GM19324 (cell line): ENCODE results near the gene RGL1.
"Not testable (repeated sequence)": the region's sequence is repeated elsewhere in the genome, so short reads cannot be mapped to it uniquely, and the experiment has no call there.

Experiments used
- ATAC-seq: cut with Tn5 transposase; IDR thresholded peaks from one replicate; pipeline ENCODE4 v1.9.1; 2021; ENCODE audit warnings: mild to moderate bottlenecking, moderate library complexity; ENCODE audit not compliant: unreplicated experiment, low FRiP score

RGL1 gene

DNA sequence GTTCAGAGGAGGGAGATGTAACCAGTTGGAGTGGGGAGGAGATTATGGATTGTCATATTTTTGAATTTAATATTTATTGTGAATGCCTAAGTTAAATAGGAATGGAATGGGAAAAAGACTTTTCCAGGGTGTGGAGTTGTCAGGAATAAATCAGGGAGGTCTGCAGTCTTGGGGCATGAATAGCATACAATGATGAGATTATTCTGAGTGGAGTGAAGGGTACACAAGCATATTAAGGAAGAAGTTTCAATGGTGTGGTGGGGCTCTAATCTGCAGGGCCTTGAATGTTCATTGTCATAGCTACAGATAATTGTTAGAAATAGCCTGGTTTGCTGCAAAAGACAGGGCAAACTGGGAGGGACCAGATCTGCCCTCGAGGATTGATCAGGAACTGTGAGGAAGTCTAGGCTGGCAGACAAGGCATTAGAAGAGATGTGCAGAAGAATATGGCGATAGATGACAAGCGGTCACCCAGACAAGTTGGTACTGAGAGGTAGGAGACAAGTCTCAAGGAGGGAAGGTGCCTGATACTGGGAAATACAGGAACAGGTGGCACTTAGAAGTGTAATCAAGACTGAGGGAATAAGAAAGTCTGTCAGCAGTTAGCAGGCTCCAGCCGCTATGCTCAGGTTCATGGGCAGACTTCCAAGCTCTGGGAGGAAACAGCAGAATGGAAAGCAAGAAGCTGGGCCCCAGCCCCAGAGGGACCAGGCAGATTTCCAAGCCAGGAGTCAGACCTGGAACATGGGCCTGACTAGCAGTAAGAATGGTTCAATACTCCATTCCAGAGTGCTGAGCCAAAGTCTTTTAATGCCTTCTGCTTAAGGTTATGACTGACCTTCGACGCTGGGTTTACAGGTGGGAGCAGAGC, 20.9 kb upstream of the RGL1 start:
- ATAC-seq = no peak

DNA sequence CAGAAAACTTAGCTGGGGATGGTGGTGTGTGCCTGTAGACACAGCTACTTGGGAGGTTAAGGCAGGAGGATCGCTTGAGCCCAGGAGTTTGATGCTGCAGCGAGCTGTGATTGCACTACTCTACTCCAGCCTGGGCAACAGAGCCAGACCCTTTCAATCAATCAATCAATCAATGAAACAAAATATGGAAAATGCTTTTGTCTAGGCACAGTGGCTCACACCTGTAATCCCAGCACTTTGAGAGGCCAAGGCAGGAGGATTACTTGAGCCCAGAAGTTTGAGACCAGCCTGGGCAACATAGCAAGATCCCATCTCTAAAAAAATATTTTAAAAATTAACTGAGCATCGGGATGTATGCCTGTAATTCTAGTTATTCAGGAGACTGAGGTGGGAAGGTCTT, 19.0 kb upstream of the RGL1 start:
- ATAC-seq = not testable (repeated sequence)

DNA sequence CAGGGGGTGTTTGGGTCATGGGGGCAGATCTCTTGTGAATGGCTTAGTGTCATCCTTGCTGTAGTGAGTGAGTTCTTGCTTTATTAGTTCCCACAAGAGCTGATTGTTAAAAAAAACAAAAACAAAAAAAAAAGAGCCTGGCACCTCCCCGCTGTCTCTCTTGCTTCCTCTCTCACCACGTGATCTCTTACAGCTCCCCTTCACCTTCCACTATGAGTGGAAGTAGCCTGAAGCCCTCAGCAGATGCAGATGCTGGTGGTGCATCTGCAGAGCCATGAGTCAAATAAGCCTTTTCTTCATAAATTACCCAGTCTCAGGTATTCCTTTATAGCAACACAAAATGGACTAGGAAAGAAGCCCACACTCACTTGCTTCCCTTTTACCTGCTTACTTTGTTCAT, 17.2 kb upstream of the RGL1 start:
- ATAC-seq = no peak

DNA sequence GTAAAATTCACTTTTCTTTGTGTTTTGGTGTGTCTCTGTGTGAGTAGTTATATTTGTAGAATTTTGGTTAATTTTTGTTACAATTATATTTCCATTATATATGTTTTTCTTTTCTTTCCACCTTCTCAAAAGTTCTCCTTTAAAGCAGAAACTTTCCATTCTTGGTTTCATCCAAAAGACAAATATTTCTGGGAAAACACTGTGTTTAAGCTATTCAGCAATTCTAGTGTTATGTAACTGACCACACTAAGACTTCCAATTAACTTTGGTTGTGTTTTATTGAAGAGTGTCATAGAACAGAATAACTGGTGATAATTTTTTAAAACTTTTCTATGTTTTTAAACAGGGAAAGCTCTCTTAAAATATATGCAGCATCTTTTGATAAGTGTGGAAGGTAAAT, 13.6 kb upstream of the RGL1 start:
- no peak for ATAC-seq

DNA sequence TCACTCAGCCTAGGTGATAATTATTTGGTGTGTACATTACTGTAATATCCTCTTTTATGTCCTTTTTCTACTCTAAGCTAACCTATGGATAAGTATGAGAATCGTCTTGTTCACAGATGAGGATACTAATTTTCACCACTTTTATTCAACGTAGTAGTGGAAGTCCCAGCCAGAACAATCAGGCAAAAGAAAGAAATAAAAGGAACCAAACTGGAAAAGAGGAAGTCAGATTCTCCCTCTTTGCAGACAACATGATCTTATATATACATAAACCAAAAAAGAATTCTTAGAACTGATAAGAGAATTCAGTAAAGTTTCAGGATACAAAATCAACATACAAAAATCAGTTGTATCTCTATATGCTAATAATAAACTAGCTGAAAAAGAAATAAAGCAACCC, 12.6 kb upstream of the RGL1 start:
- ATAC-seq = no peak

DNA sequence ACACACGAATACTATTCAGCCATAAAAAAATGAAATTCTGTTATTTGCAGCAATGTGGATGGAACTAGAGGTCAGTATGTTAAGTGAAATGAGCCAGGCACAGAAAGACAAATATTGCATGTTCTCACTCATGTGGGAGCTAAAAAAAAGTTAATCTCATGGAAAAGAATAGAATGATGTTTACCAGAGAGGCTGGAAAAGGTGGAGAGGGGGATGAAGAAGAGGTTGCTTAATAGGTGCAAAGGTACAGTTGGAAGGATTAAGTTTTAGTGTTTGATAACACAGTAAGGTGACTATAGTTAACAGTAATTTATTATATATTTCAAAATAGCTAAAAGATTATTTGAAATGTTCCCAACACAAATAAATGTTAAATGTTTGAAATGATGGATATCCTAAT, 10.8 kb upstream of the RGL1 start:
- no peak for ATAC-seq

DNA sequence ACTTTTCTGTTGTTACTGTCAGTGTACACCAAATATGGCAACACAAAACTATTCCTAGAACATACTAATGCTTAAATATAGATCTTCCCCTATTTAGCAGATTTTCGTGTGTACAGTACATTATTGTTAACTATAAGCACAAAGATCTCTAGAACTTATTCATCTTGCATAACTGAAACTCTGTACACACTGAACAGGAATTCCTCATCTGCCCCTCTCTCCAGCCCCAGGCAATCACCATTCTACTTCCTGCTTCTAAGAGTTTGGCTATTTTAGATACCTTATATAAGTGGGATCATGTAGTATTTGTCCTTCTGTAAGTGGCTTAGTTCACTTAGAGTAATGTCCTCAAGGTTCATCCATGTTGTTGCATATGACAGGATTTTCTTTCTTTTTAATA, 4.5 kb upstream of the RGL1 start:
- ATAC-seq = no peak

DNA sequence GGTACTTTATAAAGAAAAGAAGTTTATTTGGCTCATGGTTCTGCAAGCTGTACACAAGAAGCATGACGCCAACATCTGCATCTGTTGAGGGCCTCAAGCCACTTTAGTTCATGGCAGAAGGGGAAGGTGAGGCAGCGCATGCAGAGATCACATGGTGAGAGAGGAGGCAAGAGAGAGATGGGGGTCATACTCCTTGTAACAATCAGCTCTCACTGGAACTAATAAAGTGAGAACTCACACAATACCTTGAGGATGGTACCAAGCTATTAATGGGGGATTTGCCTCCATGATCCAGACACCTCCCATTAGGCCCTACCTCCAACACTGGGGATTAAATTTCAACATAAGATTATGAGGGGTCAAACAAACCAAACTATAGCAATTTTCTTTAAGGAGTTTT, 3.3 kb upstream of the RGL1 start:
- no peak for ATAC-seq

DNA sequence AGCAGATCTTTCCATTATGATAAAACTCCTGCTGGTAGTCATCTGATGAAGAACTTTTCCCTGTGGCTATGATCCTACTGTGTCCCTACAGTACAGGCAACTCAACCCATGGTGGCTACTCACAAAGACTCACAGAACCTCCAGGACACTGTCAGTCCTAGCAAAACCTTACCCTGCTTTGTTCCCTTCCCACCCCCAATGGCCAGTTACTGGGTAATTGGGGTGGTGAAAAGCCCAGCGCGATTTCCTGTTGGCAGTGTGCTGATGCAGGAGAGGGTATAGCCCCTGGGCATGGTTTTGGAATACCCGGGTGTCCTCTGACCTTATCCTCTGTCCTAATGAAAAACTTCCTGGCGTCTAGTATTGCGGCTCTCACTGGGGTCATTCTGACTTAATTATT, 533 bp upstream of the RGL1 start:
- no peak for ATAC-seq

DNA sequence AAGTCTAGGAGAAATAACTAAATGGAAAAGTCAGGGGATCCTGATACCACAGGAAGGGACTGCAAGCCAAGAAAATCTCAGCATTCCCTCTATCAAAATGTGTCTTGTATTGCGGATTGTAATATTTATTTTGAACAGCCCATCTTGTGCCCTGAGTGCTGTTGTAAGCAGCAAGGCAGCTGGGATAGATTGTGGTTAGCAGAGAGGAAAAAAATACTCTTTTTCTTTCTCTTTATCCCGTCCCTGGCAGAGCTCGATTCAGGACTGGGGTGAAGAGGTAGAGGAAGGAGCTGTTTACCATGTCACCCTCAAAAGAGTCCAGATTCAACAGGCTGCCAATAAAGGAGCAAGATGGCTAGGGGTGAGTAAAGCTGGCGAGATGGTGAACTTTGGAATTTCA, 1.2 kb downstream of the RGL1 start:
- ATAC-seq = no peak

DNA sequence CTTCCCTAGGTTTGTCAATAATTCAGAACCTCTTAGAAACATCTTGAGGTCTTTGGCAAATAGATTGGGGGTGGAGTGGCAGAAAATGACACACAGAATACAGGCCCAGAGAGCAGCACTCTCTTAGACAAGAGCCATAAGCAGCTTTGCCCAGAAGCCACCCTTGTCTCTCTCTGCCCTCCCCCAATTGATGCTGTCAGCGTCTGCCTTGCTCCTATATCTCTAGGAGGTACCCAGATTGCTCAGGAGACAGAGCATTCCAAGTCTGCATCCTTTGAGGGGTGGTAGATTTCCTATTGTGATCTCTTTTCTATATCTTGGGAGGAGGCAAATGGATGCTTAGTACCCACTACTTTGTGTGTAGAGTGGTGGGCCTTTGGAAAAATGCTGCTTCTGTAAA, 1.8 kb downstream of the RGL1 start:
- ATAC-seq = no peak

DNA sequence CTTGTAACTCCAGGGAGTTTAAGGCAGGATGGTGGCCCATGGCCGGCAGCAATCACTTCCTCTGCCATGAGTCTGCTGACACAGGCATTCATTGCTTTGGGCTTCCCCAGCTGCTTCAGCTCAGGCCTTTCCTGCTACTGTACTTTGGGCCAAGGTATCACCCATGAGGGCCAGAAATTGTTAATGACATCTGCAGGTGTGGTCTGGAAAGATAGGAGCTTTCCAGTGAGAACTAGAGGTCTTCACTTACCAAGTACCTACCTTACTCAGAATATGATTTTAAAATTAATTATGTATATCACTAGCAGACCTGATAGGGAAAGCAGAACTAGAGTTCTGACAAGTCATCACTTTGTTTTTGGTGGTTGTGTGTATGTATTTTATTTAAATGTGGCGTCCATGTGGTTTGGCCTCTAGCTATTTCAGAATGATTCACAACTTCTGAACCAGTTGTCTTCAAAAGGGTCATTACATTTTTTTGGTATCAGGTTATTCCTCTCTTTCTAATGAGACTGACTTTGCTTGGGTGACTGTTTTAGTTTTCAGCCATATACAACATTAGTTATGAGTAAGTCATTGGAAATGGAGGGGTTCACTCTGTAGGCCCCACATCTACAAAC, 2.7 kb downstream of the RGL1 start:
- no peak for ATAC-seq

DNA sequence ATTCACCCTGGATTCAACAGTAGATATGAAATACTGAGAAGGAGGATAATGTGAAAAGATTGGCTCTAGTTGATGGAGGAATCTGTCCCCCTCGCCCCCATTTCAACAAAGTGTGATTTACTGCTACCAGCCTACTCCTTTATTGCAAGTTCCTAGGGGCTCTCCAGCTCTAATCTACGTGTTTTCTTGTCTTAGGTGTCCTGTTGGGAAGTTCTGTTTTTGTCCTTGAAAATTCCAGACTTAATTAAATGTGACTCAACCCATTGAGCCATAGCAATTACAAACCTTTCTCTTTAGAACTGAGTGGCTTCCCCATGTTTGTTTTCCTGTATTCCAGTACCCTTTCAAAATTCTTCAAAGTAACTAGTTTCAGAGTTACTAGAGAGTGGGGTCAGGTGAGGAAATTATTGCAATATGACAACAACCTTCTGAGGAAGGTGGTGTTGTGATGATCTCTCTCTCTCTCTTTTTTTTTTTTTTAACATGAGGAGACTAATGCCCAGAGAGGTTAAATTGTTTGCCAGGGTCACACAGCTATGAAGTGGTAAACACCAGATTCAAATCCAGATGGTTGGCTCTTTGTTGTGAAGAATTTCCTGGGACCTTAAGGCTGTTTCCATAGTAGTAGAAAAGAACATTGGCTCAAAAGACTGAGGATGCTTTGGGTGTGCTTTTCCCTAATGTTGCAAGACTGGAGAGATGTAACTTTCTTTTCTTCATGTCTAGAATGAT, 3.5 kb downstream of the RGL1 start:
- ATAC-seq = no peak

DNA sequence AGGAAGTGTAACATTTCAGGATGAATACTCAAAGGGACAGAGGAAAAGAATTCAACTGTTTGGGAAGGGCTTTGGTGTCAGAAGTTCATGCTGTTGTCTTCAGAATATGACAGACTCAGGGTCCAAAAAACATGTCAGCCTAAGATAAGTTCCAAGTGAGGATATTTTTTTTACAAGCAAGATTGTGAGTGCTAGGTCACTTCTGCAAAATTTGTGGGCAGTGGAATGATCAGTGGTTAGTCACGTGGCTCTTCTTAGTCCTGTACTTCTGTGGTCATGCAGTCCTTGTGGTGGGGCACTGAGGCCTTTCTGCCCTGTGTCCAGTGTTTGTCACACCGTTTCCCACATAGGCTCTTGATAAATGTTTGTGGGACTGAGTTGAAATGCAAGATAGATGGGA, 5.2 kb downstream of the RGL1 start:
- no peak for ATAC-seq

DNA sequence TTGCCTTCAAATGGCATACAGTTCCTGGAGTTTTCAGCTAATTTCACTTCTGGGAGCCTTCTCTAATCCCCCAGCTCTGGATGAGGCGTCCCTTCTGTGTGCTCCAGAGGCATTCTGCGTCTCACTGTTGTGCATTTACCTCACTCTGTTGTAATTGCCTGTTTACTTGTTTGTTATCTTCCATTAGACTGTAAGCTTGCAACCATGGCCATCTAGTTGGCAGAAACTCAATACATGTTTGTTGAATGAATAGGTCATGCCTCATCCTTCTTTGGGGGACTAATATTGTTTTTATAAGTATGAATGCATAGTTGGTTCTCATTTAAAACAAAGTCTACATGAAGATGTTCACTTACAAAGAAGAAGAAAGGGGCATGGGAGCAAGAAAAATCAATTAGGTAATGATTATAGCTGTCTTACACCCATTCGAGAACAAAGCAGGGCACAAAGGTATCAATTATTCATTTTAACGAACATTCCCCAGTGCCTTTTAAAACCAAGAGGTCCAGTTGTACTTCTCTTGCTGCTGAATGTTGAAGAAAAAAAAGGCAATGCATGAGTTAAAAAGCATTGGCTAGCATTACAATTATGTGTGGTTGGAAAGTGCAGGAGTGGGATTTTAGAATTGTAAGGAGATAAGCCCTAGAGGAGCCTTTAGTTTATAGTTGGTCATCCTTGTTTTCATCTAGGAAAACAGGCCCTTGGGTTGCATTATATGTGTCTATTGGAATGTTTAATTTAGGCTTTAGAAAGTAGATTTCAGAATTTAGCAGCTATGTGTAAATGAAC, 6.0 kb downstream of the RGL1 start:
- no peak for ATAC-seq

DNA sequence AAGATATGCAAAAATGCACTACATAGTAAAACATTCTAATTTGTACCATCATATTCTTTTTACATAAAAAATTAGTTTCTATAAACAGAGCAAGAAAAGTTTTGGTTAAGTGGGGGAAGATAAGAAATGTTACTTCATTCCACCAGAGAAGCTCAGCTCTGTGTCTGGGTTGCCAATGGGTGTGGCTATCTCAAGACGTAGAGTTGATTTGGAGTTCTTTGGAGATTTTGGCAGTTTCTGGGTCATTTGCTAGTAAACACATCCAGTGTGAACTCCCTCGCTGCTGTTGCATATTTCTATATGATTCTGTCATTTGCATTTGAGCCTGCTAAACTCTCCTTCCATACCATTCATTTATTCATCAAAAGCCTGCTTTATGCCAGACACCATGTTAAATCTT, 7.2 kb downstream of the RGL1 start:
- no peak for ATAC-seq

DNA sequence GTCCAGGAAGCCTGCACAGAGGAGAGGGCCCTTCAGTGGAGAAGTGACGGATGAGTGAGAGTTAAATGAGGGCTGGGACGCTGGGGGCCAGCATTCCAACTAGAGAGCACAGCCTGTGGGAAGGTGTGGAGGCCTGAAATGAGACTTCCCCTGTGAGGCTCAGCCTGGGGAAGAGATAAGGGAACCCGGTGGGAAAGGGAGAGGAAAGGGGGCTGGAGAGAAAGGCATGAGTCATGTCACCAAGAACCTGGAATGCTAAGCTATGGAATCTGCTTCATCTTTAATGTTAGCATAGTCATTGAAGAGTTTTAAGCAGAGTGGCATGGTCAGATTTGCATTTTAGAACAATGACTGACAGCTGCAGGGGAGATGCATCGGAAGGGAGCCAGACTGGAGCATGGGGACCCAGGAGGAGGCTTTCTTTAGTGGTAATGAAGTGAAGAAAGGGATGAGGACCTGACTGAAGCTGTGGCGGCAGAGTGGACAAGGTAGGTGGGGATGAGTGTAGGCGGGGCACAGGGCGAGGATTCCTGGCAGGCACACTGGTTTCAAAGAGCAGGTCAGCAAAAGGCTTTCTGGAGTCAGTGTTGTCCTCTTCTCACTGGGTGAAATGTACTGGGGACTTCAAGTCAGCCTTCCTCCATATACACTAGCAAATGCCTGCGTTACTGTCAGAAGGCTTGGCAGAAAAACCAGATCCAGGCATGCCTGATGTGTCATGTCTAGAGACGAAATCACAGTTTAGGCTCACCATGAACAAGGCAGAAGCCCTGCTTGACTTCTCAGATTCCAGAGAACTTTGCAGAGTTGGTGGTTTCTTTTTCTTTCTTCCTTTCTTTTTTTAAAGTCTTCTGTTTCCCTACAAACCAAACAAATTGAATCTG, 8.0 kb downstream of the RGL1 start:
- no peak for ATAC-seq

DNA sequence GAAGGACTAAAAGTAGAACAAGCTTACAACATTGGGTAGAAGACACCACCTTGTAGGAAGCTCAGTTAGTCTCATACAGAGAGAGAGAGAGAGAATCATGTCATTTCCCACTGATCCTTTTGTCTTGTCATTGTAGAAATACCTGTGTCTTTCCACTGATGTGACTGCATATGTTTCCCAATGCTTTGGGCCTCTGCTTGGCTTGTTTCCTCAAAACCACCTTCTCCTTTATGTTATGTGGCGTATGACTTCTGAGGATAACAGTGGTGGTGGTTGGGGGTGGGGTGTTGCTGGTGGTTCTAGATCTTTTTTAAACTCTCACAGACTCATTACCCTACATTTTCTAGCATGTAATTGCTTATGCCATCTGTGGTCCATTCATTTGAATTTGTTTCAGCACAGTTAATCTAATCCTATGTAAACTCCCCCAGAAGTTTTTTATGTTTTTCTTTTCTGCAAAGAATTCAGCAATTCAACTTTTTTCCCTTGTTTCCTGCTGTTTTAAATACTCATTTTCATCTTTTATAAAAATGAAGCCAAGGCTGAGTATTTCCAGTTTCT, 9.3 kb downstream of the RGL1 start:
- ATAC-seq = no peak

DNA sequence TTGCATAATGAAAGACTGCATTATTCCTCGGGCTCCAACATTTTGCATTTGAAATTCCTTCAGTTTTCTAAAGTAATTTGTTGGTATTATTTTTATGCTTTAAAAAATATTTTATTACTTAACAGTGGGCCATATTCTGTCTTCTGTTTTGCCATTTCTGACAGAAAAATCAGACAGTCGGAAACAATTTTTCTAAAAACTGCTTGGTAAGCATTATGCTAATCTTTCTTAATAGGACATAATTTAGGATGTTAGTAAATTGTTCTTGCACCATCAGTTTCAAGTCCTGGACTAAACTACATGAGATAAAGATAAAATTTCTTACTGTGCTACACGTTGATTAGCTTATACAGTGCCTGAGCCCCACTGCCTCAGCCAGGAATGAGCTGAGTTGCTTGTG, 11.2 kb downstream of the RGL1 start:
- no peak for ATAC-seq
